ENCODE data around the gene HADHB. TPM values are rescaled to one million over a fixed set of nuclear protein-coding genes. Genes with fewer than 3 reads are reported as not detected.

The HADHB gene
- total RNA-seq, 3 donors from 2014 or later = 144 to 186 (median 149) TPM

- Histone ChIP-seq H3K9me3 (no peaks in the 10 kb centered on the region), H3K4me1 (ENCODE audit: low read depth) (no peaks in the 10 kb centered on the region), H3K4me3 (no peak overlapping the region), H3K36me3 (ENCODE audit: low read depth) (no peaks in the 10 kb centered on the region)
- ATAC-seq = no peak
- DNase-seq = no peak
- intact Hi-C loops (cut with DNase I, micrococcal nuclease) = no loop called here
- no peak for TF ChIP-seq CTCF (IDR thresholded peaks at IDR 0.05)
Measured at GRCh38 chr2:26337298-26337697, 92.6 kb downstream of the HADHB start.

Other genes with a start within 250 kb of the HADHB start
- 100 to 1,000 TPM; 129 to 166 (median 162) TPM for gene RAB10, start 210.9 kb upstream of the HADHB start, total RNA-seq
- gene GAREM2, start 71.9 kb upstream of the HADHB start, total RNA-seq = 1 to 10 TPM; 4.0 to 8.8 (median 6.7) TPM
- gene HADHA, start 307 bp upstream of the HADHB start, total RNA-seq = 100 to 1,000 TPM; 185 to 252 (median 226) TPM
- gene SELENOI, start 101.2 kb downstream of the HADHB start, total RNA-seq = 10 to 100 TPM; 27.4 to 42.6 (median 28.0) TPM
- under 1 TPM; 0.13 to 0.77 (median 0.32) TPM for gene ADGRF3, start 101.8 kb downstream of the HADHB start, total RNA-seq
- gene DRC1, start 157.0 kb downstream of the HADHB start, total RNA-seq = not detected
- under 1 TPM in 1 of 3 donors, not detected in 2; 0.60 TPM for gene OTOF, start 233.2 kb downstream of the HADHB start, total RNA-seq

Measured in mucosa of descending colon (tissue), 3 donors.